ENCODE data around the gene ARID3A.

The ARID3A gene

DNA sequence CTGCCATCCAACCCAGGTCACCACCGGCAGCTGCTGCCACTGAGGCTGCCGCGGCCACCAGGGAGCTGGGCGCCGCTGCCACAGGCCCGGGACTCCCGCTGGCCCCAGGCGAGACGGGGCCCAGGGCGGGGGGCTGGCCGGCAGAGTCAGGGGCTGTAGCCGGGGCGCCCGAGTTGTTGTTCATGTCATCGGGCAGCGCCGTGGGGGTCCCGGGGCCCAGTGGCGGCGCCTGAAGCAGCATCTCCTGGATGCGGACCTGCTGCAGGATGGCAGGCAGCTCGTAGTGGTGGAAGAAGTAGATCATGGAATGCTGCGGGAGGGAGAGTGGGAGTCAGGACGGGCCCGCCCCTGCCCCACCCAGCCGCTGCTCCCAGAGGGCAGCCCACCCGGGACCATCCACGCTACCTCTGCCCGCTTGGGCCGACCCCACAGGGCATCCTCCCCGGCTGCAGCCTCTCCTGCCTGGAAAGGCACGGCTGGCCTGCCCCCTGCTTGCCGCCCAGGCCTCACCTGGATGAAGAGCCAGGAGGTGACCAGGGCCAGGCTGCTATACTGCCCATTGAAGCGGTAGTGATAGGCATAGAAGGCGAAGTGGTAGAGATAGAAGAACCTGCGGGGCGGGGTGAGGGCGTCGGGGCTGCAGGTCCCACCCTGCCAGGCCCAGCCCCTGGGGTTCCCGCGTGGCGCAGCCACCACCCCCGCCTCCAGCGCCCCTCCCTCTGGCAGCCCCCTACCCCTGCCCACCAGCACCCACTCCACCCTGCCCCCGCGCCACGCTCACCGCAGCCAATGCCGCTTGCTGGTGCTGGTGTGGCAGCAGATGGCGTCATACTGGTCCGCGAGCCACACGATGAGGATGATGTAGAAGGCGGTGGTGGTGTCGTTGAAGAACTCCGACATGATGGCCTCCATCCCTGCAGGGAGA is 85.0 kb downstream of the ARID3A start:
- TF ChIP-seq, protein P1, sequence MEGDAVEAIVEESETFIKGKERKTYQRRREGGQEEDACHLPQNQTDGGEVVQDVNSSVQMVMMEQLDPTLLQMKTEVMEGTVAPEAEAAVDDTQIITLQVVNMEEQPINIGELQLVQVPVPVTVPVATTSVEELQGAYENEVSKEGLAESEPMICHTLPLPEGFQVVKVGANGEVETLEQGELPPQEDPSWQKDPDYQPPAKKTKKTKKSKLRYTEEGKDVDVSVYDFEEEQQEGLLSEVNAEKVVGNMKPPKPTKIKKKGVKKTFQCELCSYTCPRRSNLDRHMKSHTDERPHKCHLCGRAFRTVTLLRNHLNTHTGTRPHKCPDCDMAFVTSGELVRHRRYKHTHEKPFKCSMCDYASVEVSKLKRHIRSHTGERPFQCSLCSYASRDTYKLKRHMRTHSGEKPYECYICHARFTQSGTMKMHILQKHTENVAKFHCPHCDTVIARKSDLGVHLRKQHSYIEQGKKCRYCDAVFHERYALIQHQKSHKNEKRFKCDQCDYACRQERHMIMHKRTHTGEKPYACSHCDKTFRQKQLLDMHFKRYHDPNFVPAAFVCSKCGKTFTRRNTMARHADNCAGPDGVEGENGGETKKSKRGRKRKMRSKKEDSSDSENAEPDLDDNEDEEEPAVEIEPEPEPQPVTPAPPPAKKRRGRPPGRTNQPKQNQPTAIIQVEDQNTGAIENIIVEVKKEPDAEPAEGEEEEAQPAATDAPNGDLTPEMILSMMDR (IDR thresholded peaks at IDR 0.05; ENCODE audit: low read depth, low read length) = no peak
- no peak overlapping the region for H3K4me3 ChIP-seq (ENCODE audit: low read depth, low read length)

DNA sequence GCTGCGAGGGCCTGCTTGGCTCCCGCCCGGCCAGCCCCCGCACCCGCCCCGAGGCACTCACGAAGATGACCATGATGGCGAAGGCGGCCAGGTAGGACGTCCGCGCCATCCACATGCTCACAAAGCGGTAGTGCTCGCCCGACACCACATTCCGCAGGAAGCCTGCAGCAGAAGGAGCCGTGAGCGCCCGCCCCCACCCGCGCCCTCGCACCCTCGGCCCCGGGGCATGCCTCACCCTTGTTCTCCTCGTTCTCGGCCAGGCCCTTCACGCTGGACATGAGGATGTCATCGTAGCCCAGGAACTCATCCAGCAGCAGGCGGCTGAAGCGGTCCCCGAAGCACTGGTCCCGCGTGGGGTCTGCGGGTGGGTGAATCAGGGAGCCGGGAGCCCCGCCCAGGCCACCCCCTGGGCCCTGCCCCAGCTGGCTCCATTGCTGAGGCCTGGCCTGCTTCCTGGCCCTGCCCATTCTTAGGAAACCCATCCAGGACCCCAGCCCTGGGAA is 86.0 kb downstream of the ARID3A start:
- no peak overlapping the region for H3K4me3 ChIP-seq (ENCODE audit: low read depth, low read length)
- TF ChIP-seq, protein P1 (IDR thresholded peaks at IDR 0.05; ENCODE audit: low read depth, low read length) = no peak

DNA sequence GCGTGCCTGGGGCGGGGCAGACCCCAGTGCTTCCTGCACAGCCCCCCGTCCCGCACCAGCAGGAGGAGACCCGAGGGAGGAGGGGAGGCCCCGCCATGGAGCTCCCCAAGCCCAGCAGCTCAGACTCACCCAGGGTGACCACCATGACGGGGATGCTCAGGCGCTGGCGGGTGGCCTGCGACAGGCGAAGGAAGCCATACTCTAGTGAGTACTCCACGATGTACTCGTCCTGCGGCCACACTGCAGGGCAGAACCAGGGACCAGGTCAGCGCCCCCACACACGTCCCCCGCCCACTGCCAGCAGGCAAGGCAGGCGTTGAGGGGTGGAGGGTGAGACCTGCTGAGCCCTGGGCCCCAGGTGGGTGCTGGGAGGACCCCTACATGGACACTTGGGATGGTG is 86.5 kb downstream of the ARID3A start:
- H3K4me3 ChIP-seq (ENCODE audit: low read depth, low read length) = no peak overlapping the region
- TF ChIP-seq, protein P1 (IDR thresholded peaks at IDR 0.05; ENCODE audit: low read depth, low read length) = no peak

DNA sequence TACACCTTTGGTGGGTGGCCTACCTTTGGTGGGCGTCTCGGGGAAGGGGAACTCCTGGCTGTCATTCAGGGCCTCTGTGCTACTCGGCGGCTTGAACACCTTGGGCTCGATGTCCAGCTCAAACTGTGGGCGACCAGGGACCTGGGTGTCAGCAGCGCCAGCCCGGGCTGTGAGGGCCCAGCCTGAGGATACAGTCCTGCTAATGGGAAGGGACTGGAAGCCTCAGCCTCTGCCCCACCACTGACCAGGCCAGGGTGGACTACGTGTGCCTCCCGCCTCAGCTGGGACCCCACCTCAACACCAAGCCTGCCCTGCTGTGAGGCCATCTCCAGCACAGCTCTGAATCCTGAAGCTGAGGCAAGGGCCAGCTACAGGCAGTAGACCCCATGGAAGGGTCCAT is 87.4 kb downstream of the ARID3A start:
- no peak overlapping the region for H3K4me3 ChIP-seq (ENCODE audit: low read depth, low read length)
- TF ChIP-seq, protein P1 (IDR thresholded peaks at IDR 0.05; ENCODE audit: low read depth, low read length) = no peak

DNA sequence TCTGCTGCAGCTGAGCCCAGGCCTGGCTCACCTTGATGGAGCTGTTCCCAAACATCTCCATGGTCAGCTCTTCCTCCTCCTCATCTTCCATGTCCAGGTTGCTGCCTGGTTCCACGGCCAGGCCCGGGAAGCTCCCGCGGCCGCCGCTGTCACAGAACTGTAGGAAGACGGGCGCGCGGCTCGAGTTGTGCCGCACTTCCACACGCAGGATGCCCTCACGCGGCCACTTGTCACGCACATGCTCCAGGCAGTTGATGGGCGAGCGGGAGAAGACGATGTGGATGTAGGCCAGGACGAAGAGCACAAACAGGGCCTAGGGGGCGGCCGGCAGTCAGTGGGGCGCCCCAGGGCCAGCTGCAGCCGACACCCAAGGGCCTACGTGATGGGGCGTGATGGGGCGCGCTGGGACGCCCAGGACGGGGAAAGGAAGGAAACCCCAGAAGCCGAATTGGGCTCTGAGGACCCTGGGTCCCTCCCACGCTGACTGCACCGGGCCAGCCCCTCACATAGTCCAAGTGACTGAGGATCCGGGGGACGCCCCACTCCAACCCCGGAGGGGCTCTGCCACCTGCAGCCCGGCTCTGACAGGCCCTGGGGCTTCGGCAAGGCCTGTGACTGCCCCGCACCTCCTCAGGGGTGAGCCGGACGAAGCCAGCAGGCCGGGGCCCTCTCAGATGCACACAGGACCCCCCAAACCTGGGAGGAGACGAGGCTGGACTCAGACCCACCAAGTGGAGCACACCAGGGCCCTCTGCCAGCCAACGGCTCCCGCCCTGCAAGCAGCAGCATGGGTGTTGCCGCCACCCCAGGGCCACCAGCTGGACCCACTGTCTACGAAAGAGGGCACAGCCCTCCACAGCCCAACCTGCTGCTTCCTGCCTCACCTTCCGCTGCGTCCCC is 88.6 kb downstream of the ARID3A start:
- H3K4me3 ChIP-seq (ENCODE audit: low read depth, low read length) = no peak overlapping the region
- TF ChIP-seq, protein P1 (IDR thresholded peaks at IDR 0.05; ENCODE audit: low read depth, low read length) = no peak

DNA sequence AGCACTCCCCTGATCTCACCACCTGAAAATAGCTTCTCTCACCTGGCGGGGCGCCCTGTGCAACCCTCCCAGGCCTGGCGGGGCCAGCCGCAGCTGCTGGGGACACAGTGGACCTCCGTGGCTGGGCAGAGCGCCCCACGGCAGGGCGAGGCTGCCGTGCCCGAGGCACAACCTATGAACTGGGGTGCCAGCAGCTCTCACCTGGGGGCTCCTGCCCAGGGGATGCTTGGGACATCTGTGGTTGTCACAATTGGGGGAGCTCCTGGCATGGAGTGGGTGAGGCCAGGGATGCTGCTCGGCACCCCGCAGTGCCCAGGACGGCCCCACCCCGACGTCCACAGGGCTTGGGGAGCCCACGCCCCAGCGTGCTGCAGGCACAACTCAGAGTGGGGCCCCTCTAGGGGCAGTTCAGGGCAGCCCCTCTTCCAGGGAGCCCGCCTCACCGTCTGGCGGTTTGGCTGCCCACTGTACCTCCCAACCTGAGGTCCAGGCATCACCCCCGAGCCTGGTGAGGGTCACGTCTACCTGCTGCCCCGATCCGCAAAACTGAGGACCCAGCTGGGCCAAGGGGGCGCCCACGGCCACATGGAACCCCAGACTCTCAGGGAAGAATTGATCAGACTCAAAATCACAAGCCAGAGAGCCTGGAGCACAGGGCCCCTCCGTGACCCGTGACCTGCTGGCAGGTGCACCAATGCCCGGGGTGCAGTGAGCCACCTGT is 89.4 kb downstream of the ARID3A start:
- TF ChIP-seq, protein P1 (IDR thresholded peaks at IDR 0.05; ENCODE audit: low read depth, low read length) = no peak
- H3K4me3 ChIP-seq (ENCODE audit: low read depth, low read length) = no peak overlapping the region
